Osteocyte (in vitro differentiated cells): Measurements from ENCODE around the gene SLC9A2. TPM values are rescaled to one million over a fixed set of nuclear protein-coding genes. Genes with fewer than 3 reads are reported as not detected.

Source experiments
- DNase-seq: peaks from one replicate; pipeline ENCODE4 v3.0.0; 2021; ENCODE audit warnings: mixed read lengths; ENCODE audit not compliant: unreplicated experiment; ENCODE audit errors: extremely low spot score
- H3K27ac Mint-ChIP-seq: one replicate; pipeline ENCODE4 v1.8.0; 2021; ENCODE audit warnings: mild to moderate bottlenecking, mixed read lengths; ENCODE audit not compliant: unreplicated experiment
- H3K27me3 Mint-ChIP-seq: one replicate; pipeline ENCODE4 v1.8.0; 2021; ENCODE audit warnings: mixed read lengths; ENCODE audit not compliant: unreplicated experiment
- H3K36me3 Mint-ChIP-seq: one replicate; pipeline ENCODE4 v1.8.0; 2021; ENCODE audit warnings: mixed read lengths; ENCODE audit not compliant: unreplicated experiment
- H3K4me1 Mint-ChIP-seq: one replicate; pipeline ENCODE4 v1.8.0; 2021; ENCODE audit warnings: mixed read lengths; ENCODE audit not compliant: unreplicated experiment
- H3K4me3 Mint-ChIP-seq: one replicate; pipeline ENCODE4 v1.8.0; 2021; ENCODE audit warnings: mild to moderate bottlenecking, moderate library complexity, mixed read lengths; ENCODE audit not compliant: unreplicated experiment
- H3K9me3 Mint-ChIP-seq: one replicate; pipeline ENCODE4 v1.8.0; 2021; ENCODE audit warnings: mixed read lengths; ENCODE audit not compliant: unreplicated experiment
- CTCF ChIP-seq: fragments of 200-600 bp; sonication (generic); IDR thresholded peaks from 2 replicates; pipeline ENCODE4 v1.5.0; 2021; ENCODE audit warnings: antibody characterized with exemption, mild to moderate bottlenecking, moderate library complexity
- total RNA-seq: library from RNA; stranded (reverse); gene quantifications from 2 replicates; pipeline ENCODE4 v1.2.1, GENCODE V29; 2021

SLC9A2 gene
- total RNA-seq, 1 donor from 2014 or later = not detected

- peaks cover 11% of the 10 kb centered on the region for H3K27me3 Mint-ChIP-seq
- no peak overlapping the region for H3K4me3 Mint-ChIP-seq
- no peak overlapping the region for H3K27ac Mint-ChIP-seq
- no peaks in the 10 kb centered on the region for H3K36me3 Mint-ChIP-seq
- no peaks in the 10 kb centered on the region for H3K4me1 Mint-ChIP-seq
- no peak for TF ChIP-seq CTCF
- H3K9me3 Mint-ChIP-seq = no peaks in the 10 kb centered on the region
- no peak for DNase-seq
Observed at GRCh38 chr2:102707796-102708695, 88.7 kb downstream of the SLC9A2 start.

- no peaks in the 10 kb centered on the region for H3K4me1 Mint-ChIP-seq
- no peak overlapping the region for H3K27ac Mint-ChIP-seq
- no peak overlapping the region for H3K4me3 Mint-ChIP-seq
- peaks cover 7% of the 10 kb centered on the region for H3K27me3 Mint-ChIP-seq
- TF ChIP-seq CTCF = no peak
- no peaks in the 10 kb centered on the region for H3K36me3 Mint-ChIP-seq
- no peaks in the 10 kb centered on the region for H3K9me3 Mint-ChIP-seq
- DNase-seq = no peak
Observed at GRCh38 chr2:102708847-102709559, 89.7 kb downstream of the SLC9A2 start.

- no peak for TF ChIP-seq CTCF
- no peak for DNase-seq
- no peaks in the 10 kb centered on the region for H3K27me3 Mint-ChIP-seq
- H3K4me3 Mint-ChIP-seq = no peak overlapping the region
- H3K4me1 Mint-ChIP-seq = no peaks in the 10 kb centered on the region
- H3K27ac Mint-ChIP-seq = no peak overlapping the region
- H3K36me3 Mint-ChIP-seq = peaks cover 31% of the 10 kb centered on the region
- no peaks in the 10 kb centered on the region for H3K9me3 Mint-ChIP-seq
Observed at GRCh38 chr2:102717308-102718018, 98.1 kb downstream of the SLC9A2 start.

GRCh38 chr2:102718387-102719316, 99.3 kb downstream of the SLC9A2 start:
- H3K4me1 Mint-ChIP-seq = no peaks in the 10 kb centered on the region
- H3K9me3 Mint-ChIP-seq = no peaks in the 10 kb centered on the region
- DNase-seq = no peak
- TF ChIP-seq CTCF = no peak
- no peak overlapping the region for H3K4me3 Mint-ChIP-seq
- H3K36me3 Mint-ChIP-seq = peaks cover 42% of the 10 kb centered on the region
- no peak overlapping the region for H3K27ac Mint-ChIP-seq
- no peaks in the 10 kb centered on the region for H3K27me3 Mint-ChIP-seq
